T-cell (primary cell): Measurements from ENCODE around the gene TESK1. TPM values are rescaled to one million over a fixed set of nuclear protein-coding genes. Genes with fewer than 3 reads are reported as not detected.

Experiments
- ATAC-seq, 4 experiments: fragments of 200-7000 bp in 3 of 4; fragments of 150-1000 bp in 1 of 4; cut with Tn5 transposase; replicated peaks in 1 of 4; 1 replicate in 3 of 4; 2 replicates in 1 of 4; pipeline ENCODE4 v1.10.0; 2021; ENCODE audit warnings: moderate library complexity in 3 of 4, mild to moderate bottlenecking in 2 of 4, moderate number of reproducible peaks in 1 of 4
- CTCF ChIA-PET, 2 donors: fragments of 300-600 bp; sonication (Branson Sonifier 250); formaldehyde crosslinking; loops; one replicate each; lab custom pipeline; 2022; ENCODE audit warnings: antibody characterized with exemption in 2 of 2; lab: Charles Lee
- POLR2A ChIA-PET, 2 donors: fragments of 300-600 bp; sonication (Branson Sonifier 250); formaldehyde crosslinking; loops; one replicate each; lab custom pipeline; 2022; ENCODE audit warnings: antibody characterized with exemption in 2 of 2; lab: Charles Lee
- DNase-seq, 35 experiments: peaks; one replicate each; pipeline versions ENCODE4 v3.0.0 to v3.0.0-alpha.2; 2013 to 2023
- H3K27ac ChIP-seq: one replicate; pipeline ENCODE4 v1.5.1; 2013; ENCODE audit warnings: low read length
- H3K27me3 ChIP-seq, 2 experiments: replicated peaks in 1 of 2; 1 replicate in 1 of 2; 2 replicates in 1 of 2; pipeline versions ENCODE4 v1.6.1 to v1.7.0; 2013; ENCODE audit warnings: low read length in 1 of 2, mixed read lengths in 1 of 2; ENCODE audit not compliant: control insufficient read depth in 2 of 2, insufficient read depth in 2 of 2; ENCODE audit errors: extremely low read depth in 1 of 2
- H3K36me3 ChIP-seq, 2 donors: 1 replicate in 1 of 2; 2 replicates in 1 of 2; pipeline versions ENCODE4 v1.6.1 to v1.7.0; 2013; ENCODE audit warnings: low read length in 1 of 2; ENCODE audit not compliant: control insufficient read depth in 2 of 2, insufficient read depth in 1 of 2; ENCODE audit errors: extremely low read depth in 1 of 2
- H3K4me1 ChIP-seq, 2 experiments: 1 replicate in 1 of 2; 2 replicates in 1 of 2; pipeline versions ENCODE4 v1.6.1 to v1.7.0; 2013; ENCODE audit warnings: low read length in 2 of 2, mixed read lengths in 1 of 2; ENCODE audit not compliant: insufficient read depth in 2 of 2, control insufficient read depth in 1 of 2; ENCODE audit errors: extremely low read depth in 1 of 2
- H3K4me3 ChIP-seq, 2 donors: 1 replicate in 1 of 2; 2 replicates in 1 of 2; pipeline versions ENCODE4 v1.5.1 to v1.7.0; 2013; ENCODE audit warnings: mild to moderate bottlenecking in 2 of 2, low read length in 1 of 2, moderate library complexity in 1 of 2; ENCODE audit not compliant: control insufficient read depth in 1 of 2; ENCODE audit errors: extremely low read depth in 1 of 2
- H3K9me3 ChIP-seq: 2 replicates; pipeline ENCODE4 v1.7.0; 2013
- H3K27ac Mint-ChIP-seq, 2 donors: one replicate each; pipeline ENCODE4 v1.8.0; 2020 to 2021; ENCODE audit warnings: mild to moderate bottlenecking in 2 of 2, mixed read lengths in 2 of 2
- H3K27me3 Mint-ChIP-seq, 2 donors: one replicate each; pipeline ENCODE4 v1.8.0; 2021 to 2022; ENCODE audit warnings: mixed read lengths in 2 of 2
- H3K36me3 Mint-ChIP-seq: one replicate; pipeline ENCODE4 v1.8.0; 2021; ENCODE audit warnings: mixed read lengths
- H3K4me1 Mint-ChIP-seq, 3 donors: one replicate each; pipeline ENCODE4 v1.8.0; 2020 to 2022; ENCODE audit warnings: mixed read lengths in 3 of 3, mild to moderate bottlenecking in 1 of 3
- H3K4me3 Mint-ChIP-seq, 3 donors: one replicate each; pipeline ENCODE4 v1.8.0; 2020 to 2022; ENCODE audit warnings: mild to moderate bottlenecking in 3 of 3, mixed read lengths in 3 of 3, moderate library complexity in 3 of 3
- H3K9me3 Mint-ChIP-seq, 3 donors: one replicate each; pipeline ENCODE4 v1.8.0; 2020 to 2022; ENCODE audit warnings: mixed read lengths in 3 of 3
- WGBS: methylation state at CpG from one replicate; pipeline ENCODE4 v1.1.5; 2013; ENCODE audit warnings: missing lambda C conversion rate; ENCODE audit not compliant: insufficient coverage; 5-methylcytosine and 5-hydroxymethylcytosine counted together
- total RNA-seq, 35 experiments: library from RNA in 6 of 35; stranded (reverse) in 6 of 35; fragments of 120-200 nt in 1 of 35; gene quantifications; one replicate each; pipeline versions ENCODE4 v1.2.1 to v1.2.4 and lab custom pipeline; 2013 to 2026

The TESK1 gene
- total RNA-seq, 5 donors from 2014 or later (not counting 1 experiment from before 2014, with no cell fraction given), result 24.2 to 56.1 (median 47.6) TPM

- DNase-seq (peak in 4 of 35 experiments; percentile 10 to 23 (median 18)), ATAC-seq (peak in 1 of 4 experiments; percentile 0)
- Histone ChIP-seq H3K9me3 (no peaks in the 10 kb centered on the region), H3K4me3 (peak overlapping the region; percentile 40 to 75), H3K27ac (peak overlapping the region; percentile 54), H3K36me3 (peaks cover 0 to 9% of the 10 kb centered on the region in 2 donors), H3K27me3 (no peaks in the 10 kb centered on the region), H3K4me1 (peaks cover 14 to 36% of the 10 kb centered on the region in 2 experiments)
- ChIA-PET CTCF (interaction anchor here (0.6 to 1.4 kb wide), 17 partner anchors 10 to 587 kb away, joined by 3 to 18 read pairs (median 4); partner anchors contain the start of genes CCDC107 (in 1 of the 2), CLTA (in 1 of the 2), CREB3 (in 1 of the 2) and FANCG (in 1 of the 2)), POLR2A (interaction anchor here in 1 of 2 donors (0.5 to 0.7 kb wide), 2 partner anchors 12 to 81 kb away, joined by 3 to 6 read pairs; no protein-coding TSS in a partner anchor)
- Mint-ChIP-seq H3K27me3 (no peaks in the 10 kb centered on the region), H3K4me1 (peaks cover 37 to 39% (median 38%) of the 10 kb centered on the region in 3 donors), H3K9me3 (no peaks in the 10 kb centered on the region), H3K4me3 (peak overlapping the region; percentile 95 to 97 (median 97)), H3K27ac (peak overlapping the region; percentile 98 to 100), H3K36me3 (peaks cover 11% of the 10 kb centered on the region)
- 7% methylated on average over 15 of the region's 18 CpGs for WGBS
Observed at GRCh38 chr9:35603506-35603985, 1.5 kb upstream of the TESK1 start.

GRCh38 chr9:35603986-35604577 is 980 bp upstream of the TESK1 start:
- peak; percentile 84 to 90 (median 86) for ATAC-seq
- Mint-ChIP-seq H3K4me1 (peaks cover 37 to 39% (median 38%) of the 10 kb centered on the region in 3 donors), H3K27me3 (no peaks in the 10 kb centered on the region), H3K9me3 (no peaks in the 10 kb centered on the region), H3K27ac (peak overlapping the region; percentile 98 to 100), H3K4me3 (peak overlapping the region; percentile 95 to 97 (median 97)), H3K36me3 (peaks cover 13% of the 10 kb centered on the region)
- 0% methylated on average over 38 of the region's 41 CpGs for WGBS
- Histone ChIP-seq H3K27me3 (no peaks in the 10 kb centered on the region), H3K9me3 (no peaks in the 10 kb centered on the region), H3K27ac (peak overlapping the region; percentile 87), H3K4me1 (peaks cover 14 to 36% of the 10 kb centered on the region in 2 experiments), H3K36me3 (peaks cover 0 to 15% of the 10 kb centered on the region in 2 donors), H3K4me3 (peak overlapping the region; percentile 75 to 89)
- peak; percentile 96 to 100 (median 99) for DNase-seq
- ChIA-PET CTCF (interaction anchor here (0.6 to 1.4 kb wide), 18 partner anchors 9 to 586 kb away, joined by 3 to 18 read pairs (median 4); partner anchors contain the start of genes CCDC107 (in 1 of the 2), CLTA (in 1 of the 2), CREB3 (in 1 of the 2) and FANCG (in 1 of the 2)), POLR2A (interaction anchor here (0.5 to 0.7 kb wide), 3 partner anchors 12 to 87 kb away, joined by 3 to 6 read pairs (median 4); no protein-coding TSS in a partner anchor)

GRCh38 chr9:35605351-35606137 is 482 bp downstream of the TESK1 start:
- H3K4me3 Mint-ChIP-seq, result peak overlapping the region; percentile 73 to 80 (median 75)
- under 1% methylated on average over 73 of the region's 76 CpGs for WGBS
- ChIA-PET POLR2A (no interaction called here), CTCF (interaction anchor here (0.9 to 1.3 kb wide), 3 partner anchors 8 to 12 kb away, joined by 3 to 4 read pairs (median 3); no protein-coding TSS in a partner anchor)
- peak; percentile 0 to 5 (median 4) for ATAC-seq
- Histone ChIP-seq H3K36me3 (peaks cover 0 to 27% of the 10 kb centered on the region in 2 donors), H3K4me3 (peak overlapping the region; percentile 62 to 71), H3K9me3 (no peaks in the 10 kb centered on the region), H3K27ac (peak overlapping the region; percentile 35), H3K4me1 (peaks cover 14 to 36% of the 10 kb centered on the region in 2 experiments), H3K27me3 (no peaks in the 10 kb centered on the region)
- no peaks in the 10 kb centered on the region for H3K27me3 Mint-ChIP-seq
- no peaks in the 10 kb centered on the region for H3K9me3 Mint-ChIP-seq
- peak in 30 of 35 experiments; percentile 12 to 56 (median 31) for DNase-seq
- H3K4me1 Mint-ChIP-seq, result peaks cover 38 to 39% (median 38%) of the 10 kb centered on the region in 3 donors
- H3K36me3 Mint-ChIP-seq, result peaks cover 13% of the 10 kb centered on the region
- peak overlapping the region; percentile 39 to 48 for H3K27ac Mint-ChIP-seq

GRCh38 chr9:35606138-35606504 is 1.1 kb downstream of the TESK1 start:
- no CpG with 5 or more reads among the region's 5 CpGs for WGBS
- H3K4me1 Mint-ChIP-seq, result peaks cover 38 to 40% (median 39%) of the 10 kb centered on the region in 3 donors
- Histone ChIP-seq H3K27me3 (no peaks in the 10 kb centered on the region), H3K4me3 (peak overlapping the region; percentile 62 to 71), H3K36me3 (peaks cover 0 to 27% of the 10 kb centered on the region in 2 donors), H3K9me3 (no peaks in the 10 kb centered on the region), H3K27ac (peak overlapping the region; percentile 35), H3K4me1 (peaks cover 14 to 41% of the 10 kb centered on the region in 2 experiments)
- peak overlapping the region; percentile 73 to 80 (median 75) for H3K4me3 Mint-ChIP-seq
- ATAC-seq (no peak), DNase-seq (no peak)
- H3K27ac Mint-ChIP-seq, result peak overlapping the region; percentile 39 to 48
- POLR2A ChIA-PET, result interaction anchor here in 1 of 2 donors (0.5 kb wide), 1 partner anchor 526 kb away, joined by 9 read pairs; no protein-coding TSS in a partner anchor
- peaks cover 13% of the 10 kb centered on the region for H3K36me3 Mint-ChIP-seq
- H3K9me3 Mint-ChIP-seq, result no peaks in the 10 kb centered on the region
- H3K27me3 Mint-ChIP-seq, result no peaks in the 10 kb centered on the region
- CTCF ChIA-PET, result interaction anchor here (0.9 to 1.0 kb wide), 2 partner anchors 11 kb away, joined by 3 to 4 read pairs; no protein-coding TSS in a partner anchor

DNA sequence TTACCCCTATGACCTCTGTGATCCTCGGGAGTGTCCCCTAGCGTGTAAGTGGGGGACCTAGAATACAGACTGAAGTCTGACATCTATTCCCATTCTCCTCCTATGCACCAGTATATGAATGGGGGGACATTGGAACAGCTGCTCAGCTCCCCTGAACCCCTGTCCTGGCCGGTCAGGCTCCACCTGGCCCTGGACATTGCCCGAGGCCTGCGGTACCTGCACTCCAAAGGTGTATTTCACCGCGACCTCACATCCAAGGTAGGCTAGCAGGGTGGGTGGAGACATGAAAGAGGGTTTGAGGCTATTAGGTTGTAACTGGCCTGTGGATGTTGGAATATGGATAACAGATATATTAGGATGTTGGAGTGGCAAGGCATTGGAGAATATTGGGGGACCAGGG is 1.7 kb downstream of the TESK1 start:
- H3K27me3 ChIP-seq, result no peaks in the 10 kb centered on the region
- no peak for ATAC-seq
- H3K27me3 Mint-ChIP-seq, result no peaks in the 10 kb centered on the region
- peaks cover 13% of the 10 kb centered on the region for H3K36me3 Mint-ChIP-seq
- 89% methylated on average over 5 of the region's 7 CpGs for WGBS
- H3K4me3 Mint-ChIP-seq, result peak overlapping the region; percentile 42 to 49 (median 43)
- H3K4me3 ChIP-seq, result no peak overlapping the region
- POLR2A ChIA-PET, result interaction anchor here in 1 of 2 donors (0.5 kb wide), 1 partner anchor 527 kb away, joined by 9 read pairs; no protein-coding TSS in a partner anchor
- peaks cover 43 to 46% (median 44%) of the 10 kb centered on the region in 3 donors for H3K4me1 Mint-ChIP-seq
- H3K27ac ChIP-seq, result no peak overlapping the region
- peak overlapping the region in 1 of 2 donors; percentile 28 for H3K27ac Mint-ChIP-seq
- no peaks in the 10 kb centered on the region for H3K9me3 ChIP-seq
- DNase-seq, result no peak
- H3K4me1 ChIP-seq, result peaks cover 14 to 44% of the 10 kb centered on the region in 2 experiments
- no peaks in the 10 kb centered on the region for H3K9me3 Mint-ChIP-seq
- peaks cover 0 to 27% of the 10 kb centered on the region in 2 donors for H3K36me3 ChIP-seq
- CTCF ChIA-PET, result interaction anchor here in 1 of 2 donors (1.0 kb wide), 1 partner anchor 10 kb away, joined by 4 read pairs; no protein-coding TSS in a partner anchor
